Stimulated activated naive CD8-positive, alpha-beta T cell treated with anti-CD3 and anti-CD28 coated beads, Interleukin-15, Interleukin-2, amounts not matched to agents 100 ng/mL and 50 ng/mL, for 24 hours (primary cell): ENCODE results near the gene ADAM21.
"Not testable (repeated sequence)": the region's sequence is repeated elsewhere in the genome, so short reads cannot be mapped to it uniquely, and the experiment has no call there.

Source experiments
- H3K27ac Mint-ChIP-seq: one replicate; pipeline ENCODE4 v1.8.0; 2021; ENCODE audit warnings: mild to moderate bottlenecking, mixed read lengths
- H3K27me3 Mint-ChIP-seq: one replicate; pipeline ENCODE4 v1.8.0; 2021; ENCODE audit warnings: mixed read lengths
- H3K36me3 Mint-ChIP-seq: one replicate; pipeline ENCODE4 v1.8.0; 2021; ENCODE audit warnings: low read depth, mixed read lengths
- H3K4me1 Mint-ChIP-seq: one replicate; pipeline ENCODE4 v1.8.0; 2021; ENCODE audit warnings: low read depth, mixed read lengths
- H3K4me3 Mint-ChIP-seq: one replicate; pipeline ENCODE4 v1.8.0; 2021; ENCODE audit warnings: mild to moderate bottlenecking, mixed read lengths
- H3K9me3 Mint-ChIP-seq: one replicate; pipeline ENCODE4 v1.8.0; 2021; ENCODE audit warnings: mixed read lengths

ADAM21 gene

GRCh38 chr14:70451874-70452273 lies at the start of gene ADAM21:
Gene ADAM21, plus strand, starts transcription at chr14:70452174. Its CDS starts 5,326 bp downstream, at chr14:70457500.
- H3K4me1 Mint-ChIP-seq: no peaks in the 10 kb centered on the region
- H3K27me3 Mint-ChIP-seq: peaks cover 3% of the 10 kb centered on the region
- no peaks in the 10 kb centered on the region for H3K36me3 Mint-ChIP-seq
- no peak within 1 kb of the TSS for H3K4me3 Mint-ChIP-seq
- H3K27ac Mint-ChIP-seq: no peak within 1 kb of the TSS
- H3K9me3 Mint-ChIP-seq: peaks cover 4% of the 10 kb centered on the region

- peaks cover 19% of the 10 kb centered on the region for H3K36me3 Mint-ChIP-seq
- not testable (repeated sequence) for H3K4me1 Mint-ChIP-seq, H3K9me3 Mint-ChIP-seq, H3K4me3 Mint-ChIP-seq, H3K27ac Mint-ChIP-seq, H3K27me3 Mint-ChIP-seq
Measured at GRCh38 chr14:70403335-70403734, 48.6 kb upstream of the ADAM21 start.

GRCh38 chr14:70406216-70406615 lies 45.8 kb upstream of the ADAM21 start:
- H3K9me3 Mint-ChIP-seq, H3K27me3 Mint-ChIP-seq, H3K27ac Mint-ChIP-seq, H3K4me1 Mint-ChIP-seq, H3K4me3 Mint-ChIP-seq: not testable (repeated sequence)
- peaks cover 19% of the 10 kb centered on the region for H3K36me3 Mint-ChIP-seq

GRCh38 chr14:70407621-70408020 lies 44.4 kb upstream of the ADAM21 start:
- Mint-ChIP-seq H3K27ac (no peak overlapping the region), H3K36me3 (peaks cover 19% of the 10 kb centered on the region), H3K27me3 (no peaks in the 10 kb centered on the region), H3K4me1 (peaks cover 12% of the 10 kb centered on the region), H3K4me3 (no peak overlapping the region), H3K9me3 (no peaks in the 10 kb centered on the region)

- Mint-ChIP-seq H3K9me3 (no peaks in the 10 kb centered on the region), H3K4me3 (peak overlapping the region; percentile 93), H3K27ac (peak overlapping the region; percentile 49), H3K4me1 (peaks cover 44% of the 10 kb centered on the region), H3K36me3 (no peaks in the 10 kb centered on the region), H3K27me3 (no peaks in the 10 kb centered on the region)
Measured at GRCh38 chr14:70415788-70416187, 36.2 kb upstream of the ADAM21 start.

GRCh38 chr14:70416338-70416724 lies 35.6 kb upstream of the ADAM21 start:
- Mint-ChIP-seq H3K9me3 (no peaks in the 10 kb centered on the region), H3K27ac (peak overlapping the region; percentile 82), H3K27me3 (no peaks in the 10 kb centered on the region), H3K4me1 (peaks cover 43% of the 10 kb centered on the region), H3K4me3 (peak overlapping the region; percentile 93), H3K36me3 (no peaks in the 10 kb centered on the region)

- Mint-ChIP-seq H3K27me3 (no peaks in the 10 kb centered on the region), H3K4me1 (peaks cover 38% of the 10 kb centered on the region), H3K9me3 (no peaks in the 10 kb centered on the region), H3K4me3 (peak within 1 kb of the TSS; percentile 93), H3K27ac (peak within 1 kb of the TSS; percentile 82), H3K36me3 (no peaks in the 10 kb centered on the region)
Measured at GRCh38 chr14:70416725-70417349, 35.1 kb upstream of the ADAM21 start, which contains the start of gene SYNJ2BP. Gene SYNJ2BP, minus strand, starts transcription at chr14:70417090. Its CDS starts 127 bp downstream, at chr14:70416963.

- not testable (repeated sequence) for H3K4me3 Mint-ChIP-seq, H3K27me3 Mint-ChIP-seq, H3K9me3 Mint-ChIP-seq, H3K36me3 Mint-ChIP-seq, H3K27ac Mint-ChIP-seq
- peaks cover 24% of the 10 kb centered on the region for H3K4me1 Mint-ChIP-seq
Measured at GRCh38 chr14:70419270-70419931, 32.6 kb upstream of the ADAM21 start.

GRCh38 chr14:70422538-70422937 lies 29.4 kb upstream of the ADAM21 start:
- Mint-ChIP-seq H3K27ac (no peak overlapping the region), H3K4me1 (no peaks in the 10 kb centered on the region), H3K9me3 (no peaks in the 10 kb centered on the region), H3K4me3 (no peak overlapping the region), H3K36me3 (no peaks in the 10 kb centered on the region), H3K27me3 (no peaks in the 10 kb centered on the region)

- Mint-ChIP-seq H3K9me3 (no peaks in the 10 kb centered on the region), H3K4me3 (no peak overlapping the region), H3K36me3 (no peaks in the 10 kb centered on the region), H3K27ac (no peak overlapping the region), H3K4me1 (no peaks in the 10 kb centered on the region), H3K27me3 (peaks cover 12% of the 10 kb centered on the region)
Measured at GRCh38 chr14:70425354-70425753, 26.6 kb upstream of the ADAM21 start.

- peaks cover 19% of the 10 kb centered on the region for H3K27me3 Mint-ChIP-seq
- H3K4me3 Mint-ChIP-seq, H3K9me3 Mint-ChIP-seq, H3K4me1 Mint-ChIP-seq, H3K27ac Mint-ChIP-seq, H3K36me3 Mint-ChIP-seq: not testable (repeated sequence)
Measured at GRCh38 chr14:70426555-70426954, 25.4 kb upstream of the ADAM21 start.

GRCh38 chr14:70436867-70437266 lies 15.1 kb upstream of the ADAM21 start:
- Mint-ChIP-seq H3K9me3 (peaks cover 20% of the 10 kb centered on the region), H3K27me3 (peaks cover 19% of the 10 kb centered on the region), H3K4me1 (no peaks in the 10 kb centered on the region), H3K27ac (no peak overlapping the region), H3K4me3 (no peak overlapping the region), H3K36me3 (peaks cover 3% of the 10 kb centered on the region)

- Mint-ChIP-seq H3K4me1 (no peaks in the 10 kb centered on the region), H3K27me3 (peaks cover 5% of the 10 kb centered on the region)
Measured at GRCh38 chr14:70441641-70442040, 10.3 kb upstream of the ADAM21 start.

GRCh38 chr14:70442750-70443149 lies 9.2 kb upstream of the ADAM21 start:
- peaks cover 4% of the 10 kb centered on the region for H3K36me3 Mint-ChIP-seq
- no peak overlapping the region for H3K27ac Mint-ChIP-seq
- H3K27me3 Mint-ChIP-seq: peaks cover 4% of the 10 kb centered on the region
- H3K4me3 Mint-ChIP-seq: no peak overlapping the region
- H3K9me3 Mint-ChIP-seq: peaks cover 21% of the 10 kb centered on the region
- H3K4me1 Mint-ChIP-seq: no peaks in the 10 kb centered on the region

More at GRCh38 chr14:70441641-70442040, 10.3 kb upstream of the ADAM21 start:
- H3K27ac Mint-ChIP-seq: no peak overlapping the region
- peaks cover 17% of the 10 kb centered on the region for H3K9me3 Mint-ChIP-seq
- peaks cover 4% of the 10 kb centered on the region for H3K36me3 Mint-ChIP-seq
- H3K4me3 Mint-ChIP-seq: no peak overlapping the region

- H3K27me3 Mint-ChIP-seq: no peaks in the 10 kb centered on the region
- no peak overlapping the region for H3K4me3 Mint-ChIP-seq
- no peak overlapping the region for H3K27ac Mint-ChIP-seq
- H3K4me1 Mint-ChIP-seq: no peaks in the 10 kb centered on the region
- peaks cover under 1% of the 10 kb centered on the region for H3K36me3 Mint-ChIP-seq
- peaks cover 7% of the 10 kb centered on the region for H3K9me3 Mint-ChIP-seq
Measured at GRCh38 chr14:70448633-70449340, 3.2 kb upstream of the ADAM21 start.
